Motor neuron (in vitro differentiated cells): ENCODE data around the gene IQSEC2. TPM values are rescaled to one million over a fixed set of nuclear protein-coding genes. Genes with fewer than 3 reads are reported as not detected.
A peak's percentile ranks its signal among the peaks of the same experiment; 100 is the strongest.

Experiments
- ATAC-seq, 8 experiments: fragments of 200-7000 bp; cut with Tn5 transposase; replicated peaks in 6 of 8; 2 replicates each; pipeline ENCODE4 v1.8.0; 2021; ENCODE audit warnings: mild to moderate bottlenecking in 8 of 8, moderate library complexity in 8 of 8
- H3K27ac ChIP-seq, 2 donors: fragments of 250-450 bp; sonication (Bioruptor Pico); 2 replicates each; pipeline ENCODE4 v1.9.0; 2021; ENCODE audit warnings: antibody characterized with exemption in 2 of 2, mild to moderate bottlenecking in 2 of 2, moderate library complexity in 1 of 2
- H3K4me1 ChIP-seq, 2 donors: fragments of 250-450 bp; sonication (Bioruptor Pico); replicated peaks in 1 of 2; 2 replicates each; pipeline ENCODE4 v1.6.1; 2021; ENCODE audit warnings: antibody characterized with exemption in 2 of 2, mild to moderate bottlenecking in 2 of 2, moderate library complexity in 1 of 2
- H3K4me3 ChIP-seq, 5 donors: fragments of 250-450 bp; sonication (Bioruptor Pico); 2 replicates each; pipeline ENCODE4 v1.9.0; 2021; ENCODE audit warnings: antibody characterized with exemption in 5 of 5, mild to moderate bottlenecking in 5 of 5, moderate library complexity in 4 of 5
- WGBS, 10 experiments: fragments of 450-650 bp; shearing (Covaris generic); methylation state at CpG; one replicate each; pipeline ENCODE4 v1.0.0; 2022; 5-methylcytosine and 5-hydroxymethylcytosine counted together
- in situ Hi-C, 9 experiments: fragments of 400-800 bp; cut with MboI; loops; one replicate each; pipeline ENCODE4 v1.15.0; 2021; ENCODE audit warnings: low sequenced_read_pairs in 9 of 9, low pct_unique_long_range_greater_than_20kb in 2 of 9; ENCODE audit not compliant: unreplicated experiment in 9 of 9
- total RNA-seq, 8 experiments: library from RNA; unstranded; fragments of 300-600 nt; gene quantifications; 2 replicates each; pipeline versions ENCODE4 v1.2.3 to v1.2.4, GENCODE V29; 2022

The IQSEC2 gene
- 10 to 100 TPM in 2 of 8 experiments, 1 to 10 TPM in 6; 1.7 to 13.9 (median 6.5) TPM for total RNA-seq

DNA sequence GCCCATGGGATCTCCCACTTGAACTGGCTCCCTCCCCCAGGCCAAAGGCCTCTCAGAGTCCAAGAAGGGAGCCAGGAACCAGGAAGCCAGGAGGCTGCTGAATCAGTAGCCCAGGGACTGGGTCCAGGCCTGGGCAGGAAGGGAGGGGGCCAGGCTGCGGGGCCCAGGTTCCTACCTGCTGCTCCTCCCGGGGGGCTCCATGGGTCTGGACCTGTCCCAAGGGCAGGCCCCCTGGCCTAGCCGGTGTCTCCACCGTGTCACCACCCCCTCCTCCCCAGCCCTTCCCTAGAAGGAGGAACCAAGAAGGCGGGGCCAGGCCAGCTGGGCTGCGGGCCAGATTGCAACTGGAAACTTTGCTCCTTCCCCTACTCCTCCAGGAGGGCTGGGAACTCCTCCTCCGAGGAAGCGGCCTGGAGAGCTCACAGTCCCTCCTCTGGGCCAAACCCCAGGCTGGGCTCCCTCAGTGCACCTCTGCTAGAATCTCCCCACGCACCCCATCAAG is at the start of gene IQSEC2:
Gene IQSEC2 (minus strand): TSS at position 264 of the 502 bp plus-strand sequence.
- in situ Hi-C loops: no loop called here
- Histone ChIP-seq H3K4me3 (no peak within 1 kb of the TSS), H3K27ac (no peak within 1 kb of the TSS), H3K4me1 (peaks cover 2 to 15% of the 10 kb centered on the region in 2 donors)
- 0% methylated on average over 3 of the region's 9 CpGs; no CpG with 5 or more reads in 9 of the 10 experiments for WGBS, 10 experiments
- ATAC-seq: peak; percentile 57 to 96 (median 80)

DNA sequence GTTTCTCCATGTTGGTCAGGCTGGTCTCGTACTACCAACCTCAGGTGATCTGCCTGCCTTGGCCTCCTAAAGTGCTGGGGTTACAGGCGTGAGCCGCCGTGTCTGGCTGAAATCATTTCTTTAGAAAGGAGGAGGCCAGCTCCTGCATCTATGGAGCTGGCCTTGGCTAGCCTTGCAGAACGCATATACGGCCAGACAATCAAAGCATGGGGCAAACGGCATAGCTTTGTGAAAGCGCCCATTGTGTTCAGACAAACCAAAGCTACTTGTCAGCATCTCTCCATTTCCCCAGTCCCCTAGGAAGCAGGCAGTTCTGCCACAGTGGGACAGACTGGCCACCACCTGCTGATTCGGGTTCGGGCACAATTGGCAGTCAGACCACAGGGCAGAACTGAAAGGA is 48.9 kb upstream of the IQSEC2 start:
- ATAC-seq: no peak
- 50 to 100% methylated on average over 2 to 6 of the region's 10 CpGs; no CpG with 5 or more reads in 8 of the 10 experiments for whole genome bisulfite sequencing, 10 experiments
- in situ Hi-C loops: no loop called here
- Histone ChIP-seq H3K4me1 (no peaks in the 10 kb centered on the region), H3K27ac (no peak overlapping the region), H3K4me3 (no peak overlapping the region)

GRCh38 chrX:53324803-53325202 is 43.4 kb upstream of the IQSEC2 start:
- in situ Hi-C loops: loop anchor here in 1 of 9 experiments (25.0 kb wide), 1 partner anchor 112 kb away; the partner anchor contains the start of gene HSD17B10
- no peak for ATAC-seq
- Histone ChIP-seq H3K4me3 (no peak overlapping the region), H3K4me1 (peaks cover 0 to 1% of the 10 kb centered on the region in 2 donors), H3K27ac (no peak overlapping the region)
- WGBS, 10 experiments: 20 to 40% methylated on average over 1 of the region's 1 CpG; no CpG with 5 or more reads in 8 of the 10 experiments

- ATAC-seq: no peak
- in situ Hi-C loops: loop anchor here in 1 of 9 experiments (25.0 kb wide), 1 partner anchor 113 kb away; the partner anchor contains the start of gene HSD17B10
- WGBS, 10 experiments: 95 to 100% (median 100%) methylated on average over 1 to 2 of the region's 2 CpGs; no CpG with 5 or more reads in 7 of the 10 experiments
- peaks cover 0 to 6% of the 10 kb centered on the region in 2 donors for H3K4me1 ChIP-seq
- no peak overlapping the region for H3K4me3 ChIP-seq
- no peak overlapping the region for H3K27ac ChIP-seq
These were observed 42.7 kb upstream of the IQSEC2 start for GRCh38 chrX:53324085-53324484.

- no peak for ATAC-seq
- H3K4me3 ChIP-seq: no peak overlapping the region
- no peak overlapping the region for H3K27ac ChIP-seq
- WGBS, 10 experiments: 0% methylated on average over 1 of the region's 5 CpGs; no CpG with 5 or more reads in 9 of the 10 experiments
- in situ Hi-C loops: loop anchor here in 1 of 9 experiments (25.0 kb wide), 1 partner anchor 114 kb away; the partner anchor contains the start of gene HSD17B10
- peaks cover 4 to 6% of the 10 kb centered on the region in 2 donors for H3K4me1 ChIP-seq
These were observed 41.8 kb upstream of the IQSEC2 start for GRCh38 chrX:53323196-53323595.

DNA sequence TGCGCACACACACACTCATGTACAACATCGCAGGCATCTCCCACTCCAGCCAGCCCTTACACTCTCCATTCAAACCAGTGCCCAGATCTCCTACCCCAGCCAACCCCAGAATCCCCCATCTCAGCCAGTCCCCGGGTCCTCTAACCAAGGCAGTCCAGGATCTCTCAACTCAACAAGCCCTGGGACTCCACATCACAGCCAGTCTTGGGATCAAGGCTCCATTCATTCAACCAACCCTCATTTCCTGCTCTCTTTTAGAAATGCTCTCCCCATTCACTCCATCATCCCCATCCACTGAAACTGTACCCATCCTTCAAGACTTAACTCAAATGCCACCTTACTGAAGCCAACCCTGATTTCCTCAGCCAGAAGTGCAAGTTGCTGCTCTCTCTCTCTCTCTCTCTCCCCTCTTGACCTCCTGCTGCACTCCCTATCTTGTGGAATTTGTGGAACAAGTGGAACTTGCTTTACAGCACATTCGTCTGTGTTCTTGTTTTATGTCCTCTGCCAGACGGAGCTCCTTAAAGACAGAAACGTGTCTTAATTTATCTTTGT is 40.6 kb upstream of the IQSEC2 start:
- 0 to 38% (median 0%) methylated on average over 1 to 4 of the region's 6 CpGs; no CpG with 5 or more reads in 4 of the 10 experiments for WGBS, 10 experiments
- no peak for ATAC-seq
- Histone ChIP-seq H3K4me1 (peaks cover 4 to 6% of the 10 kb centered on the region in 2 donors), H3K27ac (no peak overlapping the region), H3K4me3 (no peak overlapping the region)
- in situ Hi-C loops: loop anchor here in 1 of 9 experiments (25.0 kb wide), 1 partner anchor 115 kb away; the partner anchor contains the start of gene HSD17B10

- peaks cover 4 to 6% of the 10 kb centered on the region in 2 donors for H3K4me1 ChIP-seq
- ATAC-seq: peak; percentile 46 to 73 (median 58)
- H3K4me3 ChIP-seq: peak overlapping the region; percentile 59 to 72 (median 62)
- in situ Hi-C loops: loop anchor here in 1 of 9 experiments (25.0 kb wide), 1 partner anchor 116 kb away; the partner anchor contains the start of gene HSD17B10
- no peak overlapping the region for H3K27ac ChIP-seq
- no CpG with 5 or more reads among the region's 56 CpGs for WGBS, 10 experiments
These were observed 40.0 kb upstream of the IQSEC2 start for GRCh38 chrX:53321230-53321942.

- H3K4me1 ChIP-seq: peaks cover 4 to 6% of the 10 kb centered on the region in 2 donors
- WGBS, 10 experiments: 11% methylated on average over 16 of the region's 75 CpGs; no CpG with 5 or more reads in 9 of the 10 experiments
- ATAC-seq: peak; percentile 13 to 52 (median 38)
- in situ Hi-C loops: loop anchor here in 1 of 9 experiments (25.0 kb wide), 1 partner anchor 117 kb away; the partner anchor contains the start of gene HSD17B10
- peak overlapping the region; percentile 59 to 72 (median 62) for H3K4me3 ChIP-seq
- H3K27ac ChIP-seq: no peak overlapping the region
These were observed 39.3 kb upstream of the IQSEC2 start for GRCh38 chrX:53320543-53321229.

DNA sequence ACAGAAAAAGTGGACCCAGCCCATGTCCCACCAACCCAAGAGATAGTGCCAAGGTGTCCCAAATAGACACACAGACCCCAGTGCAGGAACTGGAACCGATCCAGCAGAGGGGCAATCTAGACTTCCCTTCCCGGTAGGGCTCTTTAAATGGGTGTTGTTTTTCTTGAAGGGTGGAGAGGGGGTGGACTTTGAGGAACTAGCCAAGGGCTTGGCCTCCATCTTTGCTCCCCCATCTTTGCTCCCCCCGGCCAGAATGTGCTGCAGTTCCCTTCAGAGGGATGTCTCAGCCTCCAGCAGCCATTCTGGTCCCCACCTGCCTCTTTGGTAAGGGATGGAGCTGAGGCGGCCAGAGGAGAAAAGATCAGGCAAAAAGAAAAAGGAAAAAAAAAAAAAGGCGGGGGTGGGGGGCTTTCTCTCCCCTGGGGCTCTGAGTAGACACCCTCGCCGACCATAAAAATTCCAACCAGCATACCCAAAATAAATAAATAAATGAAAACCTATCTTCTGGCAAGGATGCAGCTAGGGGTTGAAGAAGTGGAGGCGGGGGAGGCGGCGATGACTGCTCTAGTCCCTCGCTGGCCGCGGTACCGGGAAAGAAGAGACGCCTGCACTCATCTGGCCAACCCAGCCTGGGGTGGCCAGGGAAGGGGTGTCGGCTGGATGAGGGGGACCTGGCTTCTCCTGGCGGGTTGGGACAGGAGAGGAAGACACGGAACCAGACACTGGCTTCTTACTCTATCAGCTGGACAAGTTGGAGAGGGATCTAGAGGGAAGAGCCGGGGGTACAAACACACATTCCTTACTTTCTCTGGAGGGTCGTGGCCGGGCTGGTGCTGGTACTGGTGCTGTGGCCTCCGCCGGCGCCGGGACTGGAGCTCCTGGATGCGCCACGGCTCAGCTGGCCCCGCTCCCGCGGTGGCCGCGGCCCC is 38.5 kb upstream of the IQSEC2 start:
- in situ Hi-C loops: loop anchor here in 1 of 9 experiments (25.0 kb wide), 1 partner anchor 117 kb away; the partner anchor contains the start of gene HSD17B10
- Histone ChIP-seq H3K4me1 (peaks cover 4 to 6% of the 10 kb centered on the region in 2 donors), H3K27ac (no peak overlapping the region), H3K4me3 (peak overlapping the region; percentile 59 to 72 (median 62))
- WGBS, 10 experiments: 0 to 25% (median 10%) methylated on average over 1 to 15 of the region's 32 CpGs; no CpG with 5 or more reads in 6 of the 10 experiments
- ATAC-seq: peak in 7 of 8 experiments; percentile 6 to 46 (median 27)

- H3K4me3 ChIP-seq: peak overlapping the region in 3 of 5 donors; percentile 62 to 72 (median 66)
- WGBS, 10 experiments: 33 to 80% methylated on average over 1 of the region's 10 CpGs; no CpG with 5 or more reads in 8 of the 10 experiments
- in situ Hi-C loops: loop anchor here in 1 of 9 experiments (25.0 kb wide), 1 partner anchor 118 kb away; the partner anchor contains the start of gene HSD17B10
- H3K4me1 ChIP-seq: peaks cover 4 to 6% of the 10 kb centered on the region in 2 donors
- no peak overlapping the region for H3K27ac ChIP-seq
- ATAC-seq: no peak
These were observed 37.5 kb upstream of the IQSEC2 start for GRCh38 chrX:53318766-53319353.

DNA sequence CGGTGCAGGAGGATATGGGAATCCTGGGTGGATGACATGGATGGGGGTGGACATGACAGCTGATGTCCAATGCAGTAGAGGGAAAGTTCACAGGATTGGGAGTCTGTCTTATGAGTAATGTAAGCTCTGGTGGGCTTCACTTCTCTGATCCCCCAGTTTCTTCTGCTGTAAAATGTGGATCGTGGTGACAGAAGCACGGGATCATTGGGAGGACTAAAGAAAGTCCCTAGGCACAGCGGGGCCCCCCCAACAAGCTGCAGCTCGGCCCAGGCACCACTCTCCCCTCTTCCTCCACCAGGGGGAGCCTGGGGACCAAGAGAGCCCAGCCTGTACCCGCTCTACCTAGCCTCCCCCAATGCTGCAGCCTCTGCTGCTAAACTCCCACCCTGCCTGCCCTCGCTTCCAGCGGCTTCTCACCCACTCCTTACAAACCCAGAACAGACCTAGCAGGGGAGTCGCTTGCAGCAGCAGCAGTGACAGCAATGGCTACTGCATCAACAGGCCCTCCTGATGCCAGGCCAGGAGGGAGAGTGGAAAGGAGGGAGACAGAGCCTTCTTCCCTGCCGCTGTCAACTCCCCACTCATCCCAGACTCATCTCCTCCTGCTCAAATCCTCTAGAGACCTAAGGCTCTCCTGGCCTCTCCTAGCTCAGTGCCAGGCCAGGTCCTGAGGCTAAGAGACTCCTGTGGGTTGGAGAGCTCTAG is 36.1 kb upstream of the IQSEC2 start:
- in situ Hi-C loops: loop anchor here in 1 of 9 experiments (25.0 kb wide), 1 partner anchor 120 kb away; the partner anchor contains the start of gene HSD17B10
- Histone ChIP-seq H3K4me1 (peaks cover 4 to 6% of the 10 kb centered on the region in 2 donors), H3K27ac (no peak overlapping the region), H3K4me3 (peak overlapping the region in 2 of 5 donors; percentile 5 to 18)
- ATAC-seq: peak; percentile 65 to 82 (median 74)
- WGBS, 10 experiments: 0 to 19% methylated on average over 3 to 5 of the region's 10 CpGs; no CpG with 5 or more reads in 8 of the 10 experiments
